ENCODE data around the gene IMPA2. TPM values are rescaled to one million over a fixed set of nuclear protein-coding genes. Genes with fewer than 3 reads are reported as not detected.
A peak's percentile ranks its signal among the peaks of the same experiment; 100 is the strongest.

The IMPA2 gene
- total and polyA plus RNA-seq, 2 of the 13 experiments (the other 11 are each of a cell fraction or from before 2014, with no cell fraction given): 37.8 to 71.8 TPM

GRCh38 chr18:11955239-11956029 lies 25.9 kb upstream of the IMPA2 start (continued):
- TF ChIP-seq SALL2 (CRISPR knock-in tag; IDR thresholded peaks at IDR 0.05): no peak
- TF ChIP-seq NR2F1 (CRISPR knock-in tag; IDR thresholded peaks at IDR 0.05): no peak
- peak; percentile 5 for TF ChIP-seq XRCC5 (optimal IDR thresholded peaks at IDR 0.05; ENCODE audit: low read length)
- TF ChIP-seq GPN1 (CRISPR knock-in tag; IDR thresholded peaks at IDR 0.05; ENCODE audit: borderline replicate concordance): no peak
- TF ChIP-seq NFATC3 (CRISPR knock-in tag; IDR thresholded peaks at IDR 0.05): no peak
- TF ChIP-seq MYPOP (CRISPR knock-in tag; IDR thresholded peaks at IDR 0.05): no peak
- TF ChIP-seq TRIM24 (CRISPR knock-in tag; IDR thresholded peaks at IDR 0.05): no peak
- TF ChIP-seq ZNF646 (CRISPR knock-in tag; IDR thresholded peaks at IDR 0.05): no peak
- TF ChIP-seq, protein P1, sequence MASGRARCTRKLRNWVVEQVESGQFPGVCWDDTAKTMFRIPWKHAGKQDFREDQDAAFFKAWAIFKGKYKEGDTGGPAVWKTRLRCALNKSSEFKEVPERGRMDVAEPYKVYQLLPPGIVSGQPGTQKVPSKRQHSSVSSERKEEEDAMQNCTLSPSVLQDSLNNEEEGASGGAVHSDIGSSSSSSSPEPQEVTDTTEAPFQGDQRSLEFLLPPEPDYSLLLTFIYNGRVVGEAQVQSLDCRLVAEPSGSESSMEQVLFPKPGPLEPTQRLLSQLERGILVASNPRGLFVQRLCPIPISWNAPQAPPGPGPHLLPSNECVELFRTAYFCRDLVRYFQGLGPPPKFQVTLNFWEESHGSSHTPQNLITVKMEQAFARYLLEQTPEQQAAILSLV (CRISPR knock-in tag; IDR thresholded peaks at IDR 0.05; ENCODE audit: borderline replicate concordance): no peak
- no peak for TF ChIP-seq ZNF564 (CRISPR knock-in tag; IDR thresholded peaks at IDR 0.05)
- no peak; the same call in 1 of the 2 replicates for TF ChIP-seq ZSCAN5A (CRISPR knock-in tag; IDR thresholded peaks at IDR 0.05; ENCODE audit: borderline replicate concordance)
- TF ChIP-seq ZNF720 (CRISPR knock-in tag; IDR thresholded peaks at IDR 0.05): no peak
- no peak for TF ChIP-seq KDM2A (CRISPR knock-in tag; IDR thresholded peaks at IDR 0.05; ENCODE audit: borderline replicate concordance, low read depth)

All from HepG2 (cell line).